Measurements from ENCODE around the gene SLC38A1. TPM values are rescaled to one million over a fixed set of nuclear protein-coding genes. Genes with fewer than 3 reads are reported as not detected.

The SLC38A1 gene
- total RNA-seq, 4 donors from 2014 or later: 41.9 to 82.3 (median 49.8) TPM

GRCh38 chr12:46187023-46187422 lies 81.8 kb downstream of the SLC38A1 start:
- no peak for DNase-seq
- Histone ChIP-seq H3K4me3 (no peak overlapping the region), H3K36me3 (no peaks in the 10 kb centered on the region), H3K27ac (no peak overlapping the region), H3K27me3 (no peaks in the 10 kb centered on the region), H3K9me3 (no peaks in the 10 kb centered on the region), H3K4me1 (peaks cover 0 to 18% (median 0%) of the 10 kb centered on the region in 4 donors)
- TF ChIP-seq CTCF (IDR thresholded peaks at IDR 0.05): no peak
- no peak for TF ChIP-seq POLR2A (IDR thresholded peaks at IDR 0.05)

- TF ChIP-seq CTCF (IDR thresholded peaks at IDR 0.05): no peak
- TF ChIP-seq POLR2A (IDR thresholded peaks at IDR 0.05): no peak
- Histone ChIP-seq H3K4me1 (peaks cover 0 to 25% (median 0%) of the 10 kb centered on the region in 4 donors), H3K27ac (no peak overlapping the region), H3K9me3 (no peaks in the 10 kb centered on the region), H3K4me3 (no peak overlapping the region), H3K36me3 (no peaks in the 10 kb centered on the region), H3K27me3 (no peaks in the 10 kb centered on the region)
- DNase-seq: no peak
These were observed 82.8 kb downstream of the SLC38A1 start for GRCh38 chr12:46186088-46186487.

- DNase-seq: no peak
- H3K36me3 ChIP-seq: no peaks in the 10 kb centered on the region
- H3K9me3 ChIP-seq: no peaks in the 10 kb centered on the region
- no peak overlapping the region for H3K4me3 ChIP-seq
- no peak overlapping the region for H3K27ac ChIP-seq
- H3K4me1 ChIP-seq: peaks cover 0 to 27% (median 0%) of the 10 kb centered on the region in 4 donors
- TF ChIP-seq CTCF (IDR thresholded peaks at IDR 0.05) (no peak), POLR2A (IDR thresholded peaks at IDR 0.05) (no peak)
- no peaks in the 10 kb centered on the region for H3K27me3 ChIP-seq
These were observed 83.2 kb downstream of the SLC38A1 start for GRCh38 chr12:46185686-46186085.

GRCh38 chr12:46184798-46185595 lies 83.8 kb downstream of the SLC38A1 start:
- no peaks in the 10 kb centered on the region for H3K36me3 ChIP-seq
- no peak overlapping the region for H3K4me3 ChIP-seq
- TF ChIP-seq CTCF (IDR thresholded peaks at IDR 0.05) (no peak), POLR2A (IDR thresholded peaks at IDR 0.05) (no peak)
- peaks cover 0 to 27% (median 0%) of the 10 kb centered on the region in 4 donors for H3K4me1 ChIP-seq
- no peaks in the 10 kb centered on the region for H3K9me3 ChIP-seq
- no peak overlapping the region for H3K27ac ChIP-seq
- no peaks in the 10 kb centered on the region for H3K27me3 ChIP-seq
- no peak for DNase-seq

- no peak for DNase-seq
- no peak overlapping the region for H3K4me3 ChIP-seq
- H3K4me1 ChIP-seq: peaks cover 0 to 25% (median 4%) of the 10 kb centered on the region in 4 donors
These were observed 85.7 kb downstream of the SLC38A1 start for GRCh38 chr12:46183112-46183511.

More at GRCh38 chr12:46183112-46183511, 85.7 kb downstream of the SLC38A1 start:
- H3K27ac ChIP-seq: no peak overlapping the region
- TF ChIP-seq CTCF (IDR thresholded peaks at IDR 0.05): no peak
- no peak for TF ChIP-seq POLR2A (IDR thresholded peaks at IDR 0.05)
- no peaks in the 10 kb centered on the region for H3K36me3 ChIP-seq
- no peaks in the 10 kb centered on the region for H3K9me3 ChIP-seq
- no peaks in the 10 kb centered on the region for H3K27me3 ChIP-seq
